ENCODE measurements around the gene RPP21.

The RPP21 gene

GRCh38 chr6:30327232-30327746, 17.7 kb upstream of the RPP21 start (continued):
- no peak for TF ChIP-seq ZNF776 (tag by site-specific recombination; IDR thresholded peaks at IDR 0.05; ENCODE audit: borderline replicate concordance)
- peak; percentile 99 for TF ChIP-seq ZNF629 (tag by site-specific recombination; IDR thresholded peaks at IDR 0.05)
- TF ChIP-seq KLF9 (tag by site-specific recombination; IDR thresholded peaks at IDR 0.05; ENCODE audit: low read depth) = peak; percentile 46; the same call in 1 of the 2 replicates
- no peak for TF ChIP-seq ZNF560 (tag by site-specific recombination; IDR thresholded peaks at IDR 0.05; ENCODE audit: borderline replicate concordance)
- TF ChIP-seq SP3 (tag by site-specific recombination; IDR thresholded peaks at IDR 0.05) = no peak
- TF ChIP-seq ZNF529 (tag by site-specific recombination; IDR thresholded peaks at IDR 0.05; ENCODE audit: insufficient replicate concordance) = no peak
- no peak for TF ChIP-seq ZNF184 (tag by site-specific recombination; IDR thresholded peaks at IDR 0.05)
- no peak for TF ChIP-seq KLF1 (tag by site-specific recombination; IDR thresholded peaks at IDR 0.05)
- TF ChIP-seq ZFHX2 (tag by site-specific recombination; conservative IDR thresholded peaks at IDR 0.05) = 0 out of 2 replicates have a peak, but pooled peaks have one; percentile 0
- TF ChIP-seq ZBTB21 (tag by site-specific recombination; IDR thresholded peaks at IDR 0.05) = peak; percentile 98
- no peak for TF ChIP-seq ZNF600 (tag by site-specific recombination; IDR thresholded peaks at IDR 0.05)
- no peak for TF ChIP-seq ZNF112 (tag by site-specific recombination; IDR thresholded peaks at IDR 0.05)
- no peak for TF ChIP-seq ZNF621 (tag by site-specific recombination; IDR thresholded peaks at IDR 0.05)
- peak; percentile 61 for TF ChIP-seq SP2 (tag by site-specific recombination; IDR thresholded peaks at IDR 0.05)
- no peak for TF ChIP-seq ZNF747 (tag by site-specific recombination; IDR thresholded peaks at IDR 0.05)
- TF ChIP-seq ZNF48 (tag by site-specific recombination; IDR thresholded peaks at IDR 0.05) = no peak
- TF ChIP-seq ZNF10 (tag by site-specific recombination; IDR thresholded peaks at IDR 0.05) = no peak
- TF ChIP-seq ZBTB1 (tag by site-specific recombination; IDR thresholded peaks at IDR 0.05) = no peak
- peak; percentile 72 for TF ChIP-seq HIC1 (tag by site-specific recombination; IDR thresholded peaks at IDR 0.05)
- no peak for TF ChIP-seq ZSCAN16 (tag by site-specific recombination; IDR thresholded peaks at IDR 0.05)
- TF ChIP-seq ZIC2 (tag by site-specific recombination; IDR thresholded peaks at IDR 0.05) = peak; percentile 47
- 0 out of 2 replicates have a peak, but pooled peaks have one; percentile 13 for TF ChIP-seq ZNF704 (tag by site-specific recombination; IDR thresholded peaks at IDR 0.05)
- no peak for TF ChIP-seq ZNF416 (tag by site-specific recombination; IDR thresholded peaks at IDR 0.05)
- TF ChIP-seq CTCF (tag by site-specific recombination; IDR thresholded peaks at IDR 0.05) = no peak
- TF ChIP-seq ZNF202 (tag by site-specific recombination; IDR thresholded peaks at IDR 0.05; ENCODE audit: borderline replicate concordance) = no peak
- TF ChIP-seq ZNF76 (tag by site-specific recombination; IDR thresholded peaks at IDR 0.05; ENCODE audit: borderline replicate concordance, low read depth) = no peak
- no peak for TF ChIP-seq KLF16 (tag by site-specific recombination; IDR thresholded peaks at IDR 0.05)
- peak; percentile 31; the same call in 1 of the 2 replicates for TF ChIP-seq YY2 (tag by site-specific recombination; IDR thresholded peaks at IDR 0.05)
- peak; percentile 27; the same call in 1 of the 2 replicates for TF ChIP-seq PATZ1 (tag by site-specific recombination; IDR thresholded peaks at IDR 0.05)
- TF ChIP-seq ZNF335 (tag by site-specific recombination; conservative IDR thresholded peaks at IDR 0.05) = no peak
- peak; percentile 20; the same call in 1 of the 2 replicates for TF ChIP-seq ZNF2 (tag by site-specific recombination; IDR thresholded peaks at IDR 0.05)
- TF ChIP-seq ZNF423 (tag by site-specific recombination; IDR thresholded peaks at IDR 0.05) = no peak
- TF ChIP-seq ZXDB (tag by site-specific recombination; IDR thresholded peaks at IDR 0.05) = no peak
- no peak for TF ChIP-seq ZNF571 (tag by site-specific recombination; IDR thresholded peaks at IDR 0.05)
- TF ChIP-seq ZNF645 (tag by site-specific recombination; IDR thresholded peaks at IDR 0.05) = no peak
